GM12874 (cell line): Measurements from ENCODE around the gene NR3C2.

Experiments
- CTCF ChIP-seq: IDR thresholded peaks from 2 replicates; pipeline ENCODE4 v1.5.1; 2011; ENCODE audit warnings: low read depth, mild to moderate bottlenecking, control low read depth, low read length, moderate library complexity; ENCODE audit not compliant: insufficient read depth

Gene NR3C2

GRCh38 chr4:148216866-148217814 is 225.1 kb downstream of the NR3C2 start:
- TF ChIP-seq CTCF: no peak

- no peak for TF ChIP-seq CTCF
Observed at GRCh38 chr4:148216321-148216720, 225.9 kb downstream of the NR3C2 start.

DNA sequence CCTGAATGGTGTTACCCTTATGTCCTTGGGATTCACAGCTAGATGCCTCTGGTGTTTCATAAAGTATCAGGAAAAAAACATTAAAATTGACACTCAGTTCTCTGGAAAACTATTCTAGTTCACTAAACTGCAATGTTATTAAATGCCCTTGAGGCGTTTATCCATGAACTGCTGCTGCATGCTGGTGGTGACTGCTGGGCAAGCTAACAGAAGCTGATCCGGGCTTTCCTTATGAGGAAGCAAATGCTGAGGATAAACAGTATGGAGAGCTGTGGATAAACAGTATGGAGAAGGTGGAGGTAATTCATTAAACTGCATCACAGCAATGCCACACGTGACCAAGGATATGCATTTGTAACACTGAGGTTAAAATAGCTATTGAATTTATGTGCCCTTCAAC is 227.0 kb downstream of the NR3C2 start:
- no peak for TF ChIP-seq CTCF

- TF ChIP-seq CTCF: no peak
Observed at GRCh38 chr4:148214529-148215166, 227.6 kb downstream of the NR3C2 start.

DNA sequence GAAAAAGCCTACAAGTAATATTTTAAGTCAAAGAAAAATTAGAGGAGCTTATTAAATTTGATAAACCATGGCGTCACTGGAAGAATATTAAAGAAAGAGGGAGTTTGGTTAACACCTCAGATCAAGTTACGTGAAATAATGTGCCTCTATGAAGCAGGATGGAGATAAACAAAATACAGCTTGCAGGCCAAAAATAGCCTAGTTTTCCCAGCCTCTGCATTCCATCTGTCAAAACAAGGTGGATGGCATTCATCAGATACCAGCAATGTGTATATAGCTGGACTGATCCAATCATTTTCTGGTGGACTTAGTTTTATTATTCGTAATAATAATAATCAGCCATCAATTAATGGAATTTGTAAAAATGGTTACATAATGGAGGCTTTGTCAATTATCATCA is 230.7 kb downstream of the NR3C2 start:
- no peak for TF ChIP-seq CTCF

GRCh38 chr4:148210661-148211060 is 231.6 kb downstream of the NR3C2 start:
- TF ChIP-seq CTCF: no peak

- TF ChIP-seq CTCF: no peak
Observed at GRCh38 chr4:148207068-148207467, 235.1 kb downstream of the NR3C2 start.
